Epithelial cell of proximal tubule (primary cell): ENCODE data around the gene TTLL4. TPM values are rescaled to one million over a fixed set of nuclear protein-coding genes. Genes with fewer than 3 reads are reported as not detected.

Experiments used
- DNase-seq: peaks from one replicate; pipeline ENCODE4 v3.0.0-alpha.2; 2011; ENCODE audit warnings: low read depth
- H3K4me3 ChIP-seq: 2 replicates; pipeline ENCODE4 v1.5.1; 2011; ENCODE audit warnings: low read depth, mild to moderate bottlenecking, low read length
- CTCF ChIP-seq: conservative IDR thresholded peaks from 2 replicates; pipeline ENCODE4 v1.5.1; 2012; ENCODE audit warnings: low read depth, mild to moderate bottlenecking, low read length
- total RNA-seq: library from RNA; depleted of rRNA; stranded (reverse); fragments of >200 nt; gene quantifications from 2 replicates; pipeline ENCODE4 v1.2.3, GENCODE V29; 2015

The TTLL4 gene
- total RNA-seq, 1 donor from 2014 or later: 20.5 TPM

GRCh38 chr2:218698885-218699284 lies 11.8 kb upstream of the TTLL4 start:
- TF ChIP-seq CTCF: no peak
- no peak for DNase-seq
- no peak overlapping the region for H3K4me3 ChIP-seq

- TF ChIP-seq CTCF: no peak
- H3K4me3 ChIP-seq: no peak overlapping the region
- no peak for DNase-seq
Observed at GRCh38 chr2:218701806-218702205, 8.8 kb upstream of the TTLL4 start.

GRCh38 chr2:218703341-218703740 lies 7.3 kb upstream of the TTLL4 start:
- no peak for DNase-seq
- H3K4me3 ChIP-seq: no peak overlapping the region
- TF ChIP-seq CTCF: no peak

- TF ChIP-seq CTCF: no peak
- H3K4me3 ChIP-seq: no peak overlapping the region
- no peak for DNase-seq
Observed at GRCh38 chr2:218708086-218708485, 2.5 kb upstream of the TTLL4 start.

GRCh38 chr2:218709908-218710307 lies 727 bp upstream of the TTLL4 start:
- no peak for TF ChIP-seq CTCF
- H3K4me3 ChIP-seq: peak overlapping the region; percentile 96
- no peak for DNase-seq

- no peak for TF ChIP-seq CTCF
- peak overlapping the region; percentile 96 for H3K4me3 ChIP-seq
- DNase-seq: no peak
Observed at GRCh38 chr2:218710334-218710686, 325 bp upstream of the TTLL4 start.

GRCh38 chr2:218711550-218711929 lies 905 bp downstream of the TTLL4 start:
- no peak for TF ChIP-seq CTCF
- H3K4me3 ChIP-seq: peak overlapping the region; percentile 96
- peak; percentile 45 for DNase-seq
